HG03060 (cell line): ENCODE results near the gene PRKAG1.

Source experiments
- ATAC-seq: cut with Tn5 transposase; IDR thresholded peaks from one replicate; pipeline ENCODE4 v1.9.1; 2021; ENCODE audit warnings: low read depth, moderate number of reproducible peaks; ENCODE audit not compliant: unreplicated experiment

The PRKAG1 gene

GRCh38 chr12:49015196-49015595 is 3.4 kb downstream of the PRKAG1 start:
- ATAC-seq: no peak

GRCh38 chr12:49014547-49014946 is 4.0 kb downstream of the PRKAG1 start:
- no peak for ATAC-seq

- no peak for ATAC-seq
Observed at GRCh38 chr12:49013428-49013827, 5.1 kb downstream of the PRKAG1 start.

- no peak for ATAC-seq
Observed at GRCh38 chr12:49012739-49013138, 5.8 kb downstream of the PRKAG1 start.

GRCh38 chr12:49010092-49010668 is 8.4 kb downstream of the PRKAG1 start:
- no peak for ATAC-seq

GRCh38 chr12:49008943-49009342 is 9.6 kb downstream of the PRKAG1 start:
- ATAC-seq: no peak

- ATAC-seq: no peak
Observed at GRCh38 chr12:49000346-49000745, 18.2 kb downstream of the PRKAG1 start.

GRCh38 chr12:48999371-49000131 is 19.0 kb downstream of the PRKAG1 start, which contains the start of gene DDN:
Gene DDN, minus strand, starts transcription at chr12:48999375. Its CDS starts 88 bp downstream, at chr12:48999287.
- no peak for ATAC-seq

- no peak for ATAC-seq
Observed at GRCh38 chr12:48998497-48999353, 19.9 kb downstream of the PRKAG1 start.

GRCh38 chr12:48997719-48998496 is 20.7 kb downstream of the PRKAG1 start:
- ATAC-seq: no peak

- ATAC-seq: no peak
Observed at GRCh38 chr12:48996794-48997718, 21.5 kb downstream of the PRKAG1 start.

- ATAC-seq: no peak
Observed at GRCh38 chr12:48995086-48995879, 23.3 kb downstream of the PRKAG1 start.

- no peak for ATAC-seq
Observed at GRCh38 chr12:48994224-48995085, 24.1 kb downstream of the PRKAG1 start.

GRCh38 chr12:48993787-48994186 is 24.8 kb downstream of the PRKAG1 start:
- ATAC-seq: no peak

- ATAC-seq: no peak
Observed at GRCh38 chr12:48991247-48992050, 27.1 kb downstream of the PRKAG1 start.

- no peak for ATAC-seq
Observed at GRCh38 chr12:48990552-48990951, 28.0 kb downstream of the PRKAG1 start.
